Nephron (organoid): ENCODE data around the gene TNIK.

Experiments used
- H3K27ac Mint-ChIP-seq, 3 experiments: 2 replicates each; pipeline ENCODE4 v1.8.0; 2020; ENCODE audit warnings: mixed read lengths in 3 of 3, mild to moderate bottlenecking in 2 of 3, moderate library complexity in 1 of 3
- H3K27me3 Mint-ChIP-seq: 2 replicates; pipeline ENCODE4 v1.8.0; 2021; ENCODE audit warnings: low read depth, mild to moderate bottlenecking, moderate library complexity, mixed read lengths
- H3K36me3 Mint-ChIP-seq: 2 replicates; pipeline ENCODE4 v1.8.0; 2020; ENCODE audit warnings: low read depth, mixed read lengths
- H3K4me1 Mint-ChIP-seq: 2 replicates; pipeline ENCODE4 v1.8.0; 2020; ENCODE audit warnings: mixed read lengths
- H3K4me3 Mint-ChIP-seq, 3 experiments: 2 replicates each; pipeline ENCODE4 v1.8.0; 2020; ENCODE audit warnings: mild to moderate bottlenecking in 3 of 3, mixed read lengths in 3 of 3, moderate library complexity in 2 of 3
- H3K9me3 Mint-ChIP-seq: 2 replicates; pipeline ENCODE4 v1.8.0; 2020; ENCODE audit warnings: mixed read lengths
- TF ChIP-seq, protein P1 (sequence below), 3 experiments: fragments of 200-600 bp; sonication (generic); IDR thresholded peaks; one replicate each; pipeline ENCODE4 v1.5.0; 2021; ENCODE audit warnings: antibody characterized with exemption in 3 of 3; ENCODE audit not compliant: unreplicated experiment in 3 of 3

The TNIK gene

DNA sequence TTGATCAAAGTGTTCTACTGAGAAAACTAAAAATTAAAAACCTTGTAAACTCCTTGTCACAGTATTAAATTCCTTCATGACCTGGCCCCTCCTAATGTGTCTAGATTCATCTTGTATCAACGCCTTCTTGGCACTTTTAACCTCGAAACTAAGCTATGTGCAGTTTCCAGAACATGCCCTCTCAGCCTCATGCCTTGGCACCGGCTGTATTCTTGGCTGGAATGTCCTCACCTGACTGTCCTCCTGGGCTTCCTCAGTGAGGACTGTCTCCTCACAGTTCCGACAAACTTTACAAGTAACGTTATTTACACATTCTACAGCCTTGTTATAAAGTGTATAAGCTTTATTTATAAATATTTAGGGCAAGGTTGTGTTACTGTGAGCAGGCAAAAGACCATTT is 237.2 kb downstream of the TNIK start:
- Mint-ChIP-seq H3K4me3 (no peak overlapping the region), H3K4me1 (peaks cover 1% of the 10 kb centered on the region), H3K27ac (no peak overlapping the region), H3K36me3 (peaks cover 9% of the 10 kb centered on the region), H3K27me3 (no peaks in the 10 kb centered on the region), H3K9me3 (peaks cover 10% of the 10 kb centered on the region)
- TF ChIP-seq, protein P1, sequence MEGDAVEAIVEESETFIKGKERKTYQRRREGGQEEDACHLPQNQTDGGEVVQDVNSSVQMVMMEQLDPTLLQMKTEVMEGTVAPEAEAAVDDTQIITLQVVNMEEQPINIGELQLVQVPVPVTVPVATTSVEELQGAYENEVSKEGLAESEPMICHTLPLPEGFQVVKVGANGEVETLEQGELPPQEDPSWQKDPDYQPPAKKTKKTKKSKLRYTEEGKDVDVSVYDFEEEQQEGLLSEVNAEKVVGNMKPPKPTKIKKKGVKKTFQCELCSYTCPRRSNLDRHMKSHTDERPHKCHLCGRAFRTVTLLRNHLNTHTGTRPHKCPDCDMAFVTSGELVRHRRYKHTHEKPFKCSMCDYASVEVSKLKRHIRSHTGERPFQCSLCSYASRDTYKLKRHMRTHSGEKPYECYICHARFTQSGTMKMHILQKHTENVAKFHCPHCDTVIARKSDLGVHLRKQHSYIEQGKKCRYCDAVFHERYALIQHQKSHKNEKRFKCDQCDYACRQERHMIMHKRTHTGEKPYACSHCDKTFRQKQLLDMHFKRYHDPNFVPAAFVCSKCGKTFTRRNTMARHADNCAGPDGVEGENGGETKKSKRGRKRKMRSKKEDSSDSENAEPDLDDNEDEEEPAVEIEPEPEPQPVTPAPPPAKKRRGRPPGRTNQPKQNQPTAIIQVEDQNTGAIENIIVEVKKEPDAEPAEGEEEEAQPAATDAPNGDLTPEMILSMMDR (IDR thresholded peaks at IDR 0.05; ENCODE audit: unreplicated experiment in 3 of 3), result no peak

DNA sequence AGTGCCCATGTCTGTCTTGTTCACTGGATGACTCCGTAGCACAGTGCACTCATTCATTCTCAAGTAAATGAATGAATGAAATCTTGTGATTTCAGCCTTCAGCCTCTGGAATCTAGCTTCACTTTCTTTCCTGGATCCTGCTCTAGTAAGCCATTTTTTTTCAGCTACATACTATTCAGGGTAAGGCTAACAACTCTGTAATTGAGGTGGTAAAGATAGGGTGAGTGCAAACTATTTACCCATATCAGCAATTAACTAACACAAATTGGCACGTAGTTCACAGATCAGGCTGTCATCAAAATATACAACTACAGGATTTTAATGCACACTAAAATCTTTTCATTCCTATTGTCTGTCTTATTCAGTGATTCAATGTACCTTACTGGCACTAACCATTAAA is 238.6 kb downstream of the TNIK start:
- Mint-ChIP-seq H3K36me3 (peaks cover 9% of the 10 kb centered on the region), H3K9me3 (peaks cover 10% of the 10 kb centered on the region), H3K27ac (no peak overlapping the region), H3K4me3 (no peak overlapping the region), H3K27me3 (no peaks in the 10 kb centered on the region), H3K4me1 (no peaks in the 10 kb centered on the region)
- TF ChIP-seq, protein P1 (IDR thresholded peaks at IDR 0.05; ENCODE audit: unreplicated experiment in 3 of 3), result no peak

DNA sequence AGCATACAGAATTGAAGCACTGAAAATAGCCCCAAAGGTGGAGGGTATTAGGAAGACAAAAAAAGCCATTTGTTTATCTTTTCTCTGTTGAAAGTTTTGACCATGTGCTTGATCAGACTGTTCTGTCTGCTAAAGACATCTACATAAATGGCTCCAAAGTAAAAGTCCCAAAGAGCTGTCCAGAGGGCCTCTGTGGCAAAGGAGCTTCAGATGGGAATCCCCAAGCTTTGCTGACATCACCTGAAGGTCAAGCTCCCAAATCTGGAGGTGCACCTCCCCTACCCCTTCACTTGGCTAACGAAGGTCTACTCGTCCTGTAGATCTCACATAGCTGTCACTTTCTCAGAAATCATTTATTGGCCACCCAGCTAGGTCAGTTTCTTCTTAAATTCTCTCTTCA is 239.1 kb downstream of the TNIK start:
- H3K27ac Mint-ChIP-seq, result no peak overlapping the region
- no peaks in the 10 kb centered on the region for H3K27me3 Mint-ChIP-seq
- H3K36me3 Mint-ChIP-seq, result peaks cover 6% of the 10 kb centered on the region
- TF ChIP-seq, protein P1 (IDR thresholded peaks at IDR 0.05; ENCODE audit: unreplicated experiment in 3 of 3), result no peak
- no peak overlapping the region for H3K4me3 Mint-ChIP-seq
- peaks cover 7% of the 10 kb centered on the region for H3K9me3 Mint-ChIP-seq
- H3K4me1 Mint-ChIP-seq, result no peaks in the 10 kb centered on the region

DNA sequence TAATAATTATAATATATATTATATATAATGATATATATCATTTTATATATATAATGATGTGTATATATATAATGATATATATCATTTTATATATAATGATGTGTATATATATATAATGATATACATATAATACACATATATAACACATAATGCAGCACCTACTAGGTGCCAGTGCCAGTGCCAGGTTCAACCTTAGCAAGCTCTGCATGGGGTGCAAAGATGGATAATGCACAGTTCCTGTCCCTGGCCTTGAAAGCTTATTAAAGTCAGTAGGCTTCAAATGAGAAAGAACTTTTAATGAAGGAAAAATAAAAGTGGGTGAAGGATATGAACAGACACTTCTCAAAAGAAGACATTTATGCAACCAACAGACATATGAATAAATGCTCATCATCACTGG is 240.9 kb downstream of the TNIK start:
- Mint-ChIP-seq H3K27me3 (no peaks in the 10 kb centered on the region), H3K9me3 (no peaks in the 10 kb centered on the region), H3K36me3 (no peaks in the 10 kb centered on the region), H3K4me1 (no peaks in the 10 kb centered on the region), H3K27ac (no peak overlapping the region), H3K4me3 (no peak overlapping the region)
- TF ChIP-seq, protein P1 (IDR thresholded peaks at IDR 0.05; ENCODE audit: unreplicated experiment in 3 of 3), result no peak

DNA sequence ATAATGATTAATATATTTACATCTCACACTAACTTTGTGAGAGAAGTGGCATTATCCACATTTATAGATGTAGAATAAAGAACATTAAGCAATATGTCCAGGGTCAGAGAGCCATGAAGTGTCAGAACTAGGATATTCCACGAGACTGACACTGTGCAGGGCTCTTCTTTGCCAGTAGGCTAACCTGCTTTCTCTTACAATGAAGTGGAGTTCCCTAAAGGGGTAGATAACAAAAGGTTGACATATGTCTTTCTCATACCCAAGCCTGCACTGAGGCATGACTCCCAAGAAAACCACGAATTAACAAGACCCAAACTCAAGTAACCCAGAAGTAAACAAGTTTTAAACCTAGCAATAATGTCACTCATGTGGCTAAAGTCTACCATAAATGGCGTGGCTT is 242.1 kb downstream of the TNIK start:
- H3K4me1 Mint-ChIP-seq, result peaks cover 4% of the 10 kb centered on the region
- H3K27ac Mint-ChIP-seq, result no peak overlapping the region
- no peaks in the 10 kb centered on the region for H3K27me3 Mint-ChIP-seq

DNA sequence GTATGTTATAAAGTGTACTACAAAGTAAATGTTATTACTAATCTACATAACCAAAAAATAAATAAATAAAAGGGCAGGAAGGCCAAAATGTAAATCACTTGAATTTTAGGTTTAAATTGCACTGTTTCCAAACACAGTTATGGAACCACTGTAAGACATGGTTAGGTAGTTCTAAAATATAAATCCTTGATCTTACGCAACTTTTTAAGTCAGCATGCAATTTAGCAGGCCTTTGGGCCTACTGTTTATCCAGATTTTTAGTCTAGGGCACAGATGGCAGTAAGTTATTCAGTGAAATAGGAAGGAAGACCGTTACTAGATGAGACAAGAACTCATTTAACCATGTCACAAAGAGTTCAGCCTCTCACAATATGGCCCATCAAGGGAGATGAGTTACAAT is 246.3 kb downstream of the TNIK start:
- no peak overlapping the region for H3K27ac Mint-ChIP-seq
- no peaks in the 10 kb centered on the region for H3K27me3 Mint-ChIP-seq
- H3K9me3 Mint-ChIP-seq, result no peaks in the 10 kb centered on the region
- H3K4me1 Mint-ChIP-seq, result peaks cover 7% of the 10 kb centered on the region
- TF ChIP-seq, protein P1 (IDR thresholded peaks at IDR 0.05; ENCODE audit: unreplicated experiment in 3 of 3), result no peak
- H3K4me3 Mint-ChIP-seq, result no peak overlapping the region
- H3K36me3 Mint-ChIP-seq, result peaks cover 6% of the 10 kb centered on the region

More for the DNA sequence above, 242.1 kb downstream of the TNIK start:
- TF ChIP-seq, protein P1 (IDR thresholded peaks at IDR 0.05; ENCODE audit: unreplicated experiment in 3 of 3), result no peak
- H3K4me3 Mint-ChIP-seq, result no peak overlapping the region
- no peaks in the 10 kb centered on the region for H3K36me3 Mint-ChIP-seq
- no peaks in the 10 kb centered on the region for H3K9me3 Mint-ChIP-seq
